Stimulated activated CD4-positive, alpha-beta T cell treated with anti-CD3 and anti-CD28 coated beads, Interleukin-2, amount 100 ng/mL, for 4 hours (primary cell): ENCODE data around the gene SNX27.

ENCODE experiments used
- DNase-seq: peaks from one replicate; pipeline ENCODE4 v3.0.0-alpha.2; 2020; ENCODE audit warnings: low read depth

The SNX27 gene

GRCh38 chr1:151706464-151707415 lies 94.9 kb downstream of the SNX27 start:
- no peak for DNase-seq

DNA sequence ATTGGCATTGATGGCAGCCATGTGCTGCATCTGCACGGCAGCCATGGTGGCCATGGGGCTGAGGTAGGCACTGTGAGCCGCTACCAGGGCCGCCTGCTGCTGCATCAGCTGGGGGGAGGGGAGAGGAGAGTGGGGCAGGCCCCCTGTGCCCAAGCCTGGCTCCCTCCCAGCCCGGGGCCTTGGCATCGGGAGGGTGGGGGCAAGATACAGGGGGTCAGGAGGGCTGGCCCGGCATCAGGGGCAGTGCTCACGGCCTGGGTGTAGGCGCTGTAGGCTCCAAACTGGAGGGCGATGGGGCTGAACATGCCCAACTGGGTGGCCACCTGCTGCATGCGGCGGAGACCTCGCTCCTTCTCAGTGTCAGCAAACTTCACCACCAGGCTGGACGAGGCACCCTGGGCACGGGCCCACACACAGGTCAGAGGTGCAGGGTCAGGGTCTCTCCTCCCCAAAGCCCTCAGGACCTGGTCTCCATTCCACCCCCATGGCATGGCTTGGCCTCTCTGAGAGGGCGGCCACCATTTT lies 95.8 kb downstream of the SNX27 start:
- no peak for DNase-seq

DNA sequence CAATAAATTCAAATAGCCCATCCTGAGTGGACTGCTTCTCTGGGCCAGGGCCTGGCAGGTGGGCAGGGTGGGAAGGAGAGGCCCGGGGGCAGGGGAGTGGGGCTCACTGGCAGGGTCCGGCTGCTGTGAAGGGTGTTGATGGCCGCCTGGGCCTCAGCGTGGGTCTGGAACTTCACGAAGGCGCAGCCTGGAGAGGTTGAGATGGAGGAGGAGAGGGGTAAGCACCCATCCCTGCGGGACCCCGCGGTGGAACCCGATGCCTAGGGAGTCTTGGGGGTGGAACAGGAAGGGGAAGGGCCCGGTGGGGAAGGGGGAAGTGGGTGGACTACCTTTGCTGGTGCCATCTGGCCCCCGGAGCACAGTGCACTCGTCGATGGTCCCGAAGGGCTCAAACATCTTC lies 97.0 kb downstream of the SNX27 start:
- DNase-seq = no peak

GRCh38 chr1:151710187-151710840 lies 98.5 kb downstream of the SNX27 start:
- DNase-seq = peak; percentile 26

GRCh38 chr1:151711044-151711800 lies 99.4 kb downstream of the SNX27 start:
- no peak for DNase-seq

- DNase-seq = no peak
Observed at GRCh38 chr1:151711951-151712350, 100.1 kb downstream of the SNX27 start.

DNA sequence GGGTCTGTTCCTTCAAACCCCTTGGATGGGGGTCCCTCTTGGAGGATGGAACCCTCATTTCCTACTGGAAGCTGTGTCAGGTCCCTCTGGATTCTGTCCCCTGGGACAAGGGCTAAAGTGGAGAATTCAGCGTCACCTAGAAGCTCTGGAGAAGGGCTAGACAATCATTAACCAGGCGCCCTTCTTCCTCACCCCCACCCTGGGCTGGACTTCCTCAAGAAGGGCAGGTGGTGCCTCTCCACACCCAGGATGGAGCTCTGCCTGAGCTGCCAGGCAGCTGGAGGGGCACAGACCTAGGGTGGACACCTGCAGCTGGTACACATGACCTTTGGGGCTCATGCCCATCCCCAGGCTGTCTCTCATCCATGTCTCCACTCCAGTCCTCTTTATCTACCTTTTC lies 101.2 kb downstream of the SNX27 start:
- no peak for DNase-seq

GRCh38 chr1:151713874-151714273 lies 102.0 kb downstream of the SNX27 start:
- no peak for DNase-seq

- DNase-seq = no peak
Observed at GRCh38 chr1:151714820-151715725, 103.2 kb downstream of the SNX27 start.

DNA sequence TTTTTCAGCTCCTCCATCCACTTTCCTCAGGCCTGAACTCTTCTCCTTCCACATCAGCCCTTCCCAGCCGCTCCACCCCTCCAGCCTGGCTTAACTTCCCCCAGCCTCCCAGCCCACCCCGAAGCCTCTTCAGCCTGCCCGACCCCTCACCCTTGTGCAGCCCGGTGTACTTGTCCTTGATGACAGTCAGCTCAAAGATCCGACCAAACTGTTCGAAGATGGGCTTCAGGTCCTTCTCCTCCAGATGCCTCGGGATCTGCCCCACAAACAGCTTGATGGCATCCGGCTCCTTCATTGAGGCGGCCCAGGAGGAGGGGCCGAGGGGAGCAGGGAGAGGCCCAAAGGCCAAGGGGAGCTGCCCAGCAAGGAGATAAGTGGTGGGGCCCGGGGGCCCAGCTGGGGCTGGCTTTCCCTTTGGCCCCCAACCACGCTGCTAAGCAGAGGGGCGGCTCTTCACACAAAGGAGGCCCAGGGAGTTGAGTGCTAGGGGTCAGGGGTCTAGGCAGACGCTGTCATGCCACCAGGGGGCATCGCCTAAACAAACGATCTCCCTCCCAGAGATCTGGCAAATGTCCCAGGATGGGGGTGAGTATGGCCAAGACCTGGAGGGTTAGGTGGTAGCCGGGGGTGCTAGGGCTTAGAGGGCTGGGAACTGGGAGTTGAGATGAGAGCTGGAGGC lies 104.0 kb downstream of the SNX27 start:
- no peak for DNase-seq

DNA sequence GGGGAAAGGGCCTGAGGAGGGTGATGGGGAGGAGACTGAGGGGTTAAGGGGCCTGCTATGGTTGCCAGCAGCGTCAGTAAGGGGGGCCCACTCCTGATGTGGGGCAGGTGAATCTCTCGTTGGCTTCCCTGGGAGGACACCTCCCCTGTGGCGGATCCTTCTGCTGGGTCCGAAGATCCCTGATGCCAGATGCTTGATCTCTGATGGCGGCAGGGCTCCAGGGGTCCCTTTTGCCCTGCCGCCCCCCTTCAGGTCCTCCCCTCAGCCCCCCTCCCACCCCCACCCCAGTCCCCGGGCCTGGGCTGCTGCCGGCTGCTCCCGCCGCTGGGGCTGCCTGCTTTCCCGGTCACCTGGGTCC lies 104.5 kb downstream of the SNX27 start:
- no peak for DNase-seq

GRCh38 chr1:151716771-151717631 lies 105.2 kb downstream of the SNX27 start, which contains the start of gene CELF3:
TSS of gene CELF3 (minus strand) at chr1:151716803. CDS start at chr1:151716020, 783 bp downstream.
- DNase-seq = no peak

GRCh38 chr1:151718011-151718431 lies 106.2 kb downstream of the SNX27 start:
- DNase-seq = no peak

- DNase-seq = no peak
Observed at GRCh38 chr1:151718666-151719065, 106.8 kb downstream of the SNX27 start.

DNA sequence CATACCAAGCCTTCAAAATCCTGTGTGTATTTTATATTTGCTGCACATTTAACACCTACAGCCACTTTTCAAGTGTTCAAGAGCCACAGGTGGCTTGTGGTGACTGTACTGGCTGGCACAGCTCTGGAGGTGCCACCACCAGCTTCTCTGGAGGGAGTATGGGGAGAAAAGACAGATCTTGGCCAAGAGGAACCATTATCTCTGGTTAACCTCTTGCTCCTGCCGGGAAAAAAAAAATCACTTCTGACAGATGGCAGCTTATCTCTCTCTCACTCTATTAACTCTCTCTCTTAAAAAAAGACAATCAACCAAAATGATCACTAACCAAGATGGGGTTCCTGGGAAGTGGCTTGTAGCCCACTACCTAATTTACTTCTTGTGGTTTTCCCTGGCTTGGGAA lies 108.3 kb downstream of the SNX27 start:
- no peak for DNase-seq

DNA sequence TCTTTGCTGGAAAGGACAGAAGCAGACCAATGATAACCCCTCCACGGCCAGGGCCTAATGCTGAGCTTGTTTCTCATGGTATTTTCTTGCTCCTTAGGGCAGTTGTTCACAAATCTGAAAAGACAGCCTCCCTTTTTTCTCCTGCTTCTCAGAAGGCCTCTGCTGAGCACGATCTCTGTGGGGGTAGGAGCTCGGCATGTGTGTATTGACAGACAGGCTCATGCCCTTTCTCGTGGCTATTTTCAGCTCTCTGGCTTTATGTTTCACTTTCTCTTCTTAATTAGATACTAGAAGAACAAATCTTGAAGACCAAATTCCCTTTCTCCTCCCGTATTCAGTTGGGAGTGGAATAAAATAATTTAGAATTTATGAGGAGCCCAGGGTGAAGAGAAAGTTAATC lies 108.7 kb downstream of the SNX27 start:
- no peak for DNase-seq

DNA sequence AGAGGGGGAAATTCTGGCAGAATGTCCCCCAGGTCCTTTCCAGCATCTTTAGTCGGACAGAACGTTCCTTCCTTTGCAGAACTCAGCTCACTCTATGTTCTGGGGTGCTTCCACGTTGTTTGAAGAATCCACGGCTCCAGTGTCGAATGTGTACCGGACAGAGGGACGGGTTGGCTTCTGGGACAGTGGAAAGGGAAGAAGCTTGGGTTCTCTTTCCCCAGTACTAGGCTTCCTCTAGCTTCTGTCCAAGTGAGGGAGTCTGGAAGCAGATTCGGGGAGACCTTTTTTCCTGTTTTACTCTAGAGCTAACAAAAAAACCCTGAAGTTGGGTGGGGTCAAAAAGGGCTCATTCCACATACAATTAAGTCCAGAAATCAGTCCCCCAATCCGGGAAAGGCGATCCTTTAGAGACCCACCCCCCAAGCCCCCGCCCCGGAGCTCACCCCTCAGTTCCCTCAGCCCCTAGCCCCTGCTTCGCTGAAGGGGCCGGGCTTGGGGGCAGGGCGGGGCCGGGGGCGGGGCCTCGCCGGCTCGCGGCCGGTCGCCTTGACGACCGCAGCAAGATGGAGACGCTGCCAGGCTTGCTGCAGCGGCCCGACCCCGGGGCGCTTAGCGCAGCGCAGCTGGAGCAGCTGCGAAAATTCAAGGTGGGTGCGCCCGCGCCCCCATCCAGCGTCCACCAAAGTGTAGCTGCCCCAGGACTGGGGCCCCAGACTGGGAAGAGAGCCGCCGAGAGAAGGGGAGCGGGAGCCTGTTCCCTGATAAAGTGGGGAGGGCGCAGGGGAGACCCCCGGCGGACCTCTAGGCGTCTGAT lies 109.3 kb downstream of the SNX27 start, which contains the start of gene RIIAD1:
RIIAD1 (plus strand) TSS at position 549 of the 814 bp plus-strand sequence; CDS start at position 564, 15 bp downstream.
- DNase-seq = peak; percentile 19

DNA sequence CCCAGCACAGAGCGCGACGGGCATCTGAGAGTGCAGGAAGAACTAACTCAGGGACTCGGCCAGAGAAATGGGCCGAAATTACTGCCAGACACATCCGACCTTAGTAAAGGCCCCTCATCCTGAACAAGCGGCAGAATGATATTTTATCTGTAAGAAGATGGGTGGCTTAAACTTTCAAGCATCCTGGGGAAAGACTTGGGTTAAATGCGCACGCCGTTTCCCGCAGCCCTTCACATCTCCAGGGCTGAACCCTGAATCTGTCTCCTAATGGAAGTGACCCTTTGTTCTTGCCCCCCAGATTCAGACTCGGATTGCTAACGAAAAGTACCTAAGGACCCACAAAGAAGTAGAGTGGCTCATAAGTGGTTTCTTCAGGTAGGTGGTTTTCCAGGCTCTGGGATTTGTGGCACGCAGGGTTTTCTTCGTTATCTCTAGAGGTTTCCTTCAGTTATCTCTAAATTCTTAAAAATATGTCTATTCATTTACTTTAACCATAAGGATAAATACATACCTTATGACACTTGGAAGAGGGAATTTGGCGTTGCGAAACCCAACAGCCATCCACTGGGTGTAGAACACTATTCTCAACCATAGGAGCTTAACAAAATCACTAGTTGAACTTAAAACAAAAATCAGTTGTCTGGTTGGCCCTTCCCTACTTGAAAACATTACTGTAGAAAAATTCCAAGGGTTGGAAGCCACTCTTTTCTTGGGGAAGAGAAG lies 110.1 kb downstream of the SNX27 start:
- no peak for DNase-seq
